HG02884 (cell line): ENCODE data around the gene PTGDS.

Experiments
- ATAC-seq: cut with Tn5 transposase; IDR thresholded peaks from one replicate; pipeline ENCODE4 v1.9.1; 2021; ENCODE audit warnings: mild to moderate bottlenecking, moderate library complexity; ENCODE audit not compliant: unreplicated experiment

PTGDS gene

DNA sequence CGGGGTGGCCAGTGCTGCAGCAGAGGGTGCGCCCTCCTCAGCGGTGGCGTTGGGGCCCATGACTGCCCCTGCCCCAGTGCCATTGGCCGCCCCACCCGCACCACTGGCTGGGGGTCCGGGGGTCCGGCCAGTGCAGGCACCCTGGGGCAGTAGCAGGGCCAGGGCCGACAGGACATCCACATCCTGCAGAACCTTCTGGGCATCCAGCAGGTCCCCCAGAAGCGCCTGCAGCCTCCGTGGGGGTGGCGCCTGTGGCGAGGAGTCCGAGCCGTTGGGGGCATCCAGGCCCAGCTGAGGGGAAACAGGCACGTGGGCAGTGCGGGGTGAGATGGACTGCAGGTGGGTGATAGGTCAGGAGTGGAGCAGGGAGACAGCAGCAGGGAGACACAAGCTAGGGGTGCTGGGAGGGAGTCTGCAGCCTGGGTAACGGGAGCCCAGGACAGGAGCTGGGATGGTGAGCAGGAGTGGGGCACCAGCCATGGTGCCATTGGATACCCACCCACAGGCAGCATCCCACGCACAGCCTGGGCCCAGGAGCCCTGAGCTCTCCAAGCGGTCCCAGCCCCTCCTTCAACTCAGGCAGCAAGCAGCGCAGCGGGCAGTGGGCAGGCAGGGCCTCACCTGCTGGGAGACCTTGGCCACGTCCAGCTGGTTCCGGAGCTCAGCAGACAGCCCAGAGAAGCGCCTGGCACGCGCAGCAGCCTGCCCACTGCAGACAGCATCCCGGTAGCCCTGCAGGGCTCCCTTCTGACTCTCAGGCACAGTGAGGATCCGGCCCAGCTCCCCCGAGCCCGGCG, 43.7 kb downstream of the PTGDS start:
- no peak for ATAC-seq

DNA sequence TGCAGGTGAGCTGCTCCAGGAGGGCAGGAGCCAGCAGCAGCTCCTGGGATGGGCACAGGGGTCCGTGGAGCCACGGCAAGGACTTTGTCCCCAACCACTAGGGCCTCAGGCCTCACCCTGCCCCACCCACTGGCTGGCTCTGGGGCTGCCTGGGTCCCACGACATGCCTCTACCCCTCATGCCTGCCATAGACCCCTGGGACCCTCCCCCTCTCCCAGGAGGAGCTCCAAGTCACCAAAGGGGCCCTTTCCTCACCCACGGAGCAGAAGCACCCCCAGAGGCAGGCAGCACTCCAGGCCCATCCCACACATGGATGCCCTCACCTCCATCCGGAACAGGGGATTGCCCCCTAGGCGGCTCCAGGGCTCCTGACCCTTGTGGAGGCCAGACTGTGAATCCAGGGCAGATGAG, 44.3 kb downstream of the PTGDS start:
- no peak for ATAC-seq

DNA sequence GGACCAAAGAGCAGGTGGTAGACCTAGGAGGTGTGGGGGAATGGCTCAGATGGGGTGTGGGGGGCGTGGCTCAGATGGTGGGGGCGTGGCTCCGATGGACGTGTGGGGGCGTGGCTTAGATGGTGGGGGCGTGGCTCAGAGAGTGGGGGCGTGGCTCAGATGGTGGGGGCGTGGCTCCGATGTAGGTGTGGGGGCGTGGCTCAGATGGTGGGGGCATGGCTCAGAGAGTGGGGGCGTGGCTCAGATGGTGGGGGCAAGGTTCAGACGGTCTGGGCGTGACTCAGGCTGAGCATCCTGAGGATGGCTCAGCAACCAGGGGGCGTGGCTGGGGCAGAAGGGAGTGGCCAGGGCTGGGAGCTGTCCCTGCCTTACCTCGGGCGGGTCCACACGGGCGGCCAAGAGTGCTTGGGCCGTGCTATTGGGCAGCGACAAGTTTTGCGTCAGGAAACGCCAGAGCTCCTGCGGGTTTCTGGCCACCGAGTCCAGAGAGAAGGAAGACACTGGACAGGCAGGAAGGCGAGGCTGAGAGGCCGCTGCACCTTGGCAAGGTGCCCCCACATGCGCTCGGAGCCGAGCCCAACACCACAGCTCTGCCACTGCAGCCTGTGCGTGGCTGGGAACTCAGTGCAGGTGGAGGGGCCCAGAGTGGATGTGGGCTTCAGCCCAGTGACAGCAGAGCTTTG, 44.8 kb downstream of the PTGDS start:
- no peak for ATAC-seq

DNA sequence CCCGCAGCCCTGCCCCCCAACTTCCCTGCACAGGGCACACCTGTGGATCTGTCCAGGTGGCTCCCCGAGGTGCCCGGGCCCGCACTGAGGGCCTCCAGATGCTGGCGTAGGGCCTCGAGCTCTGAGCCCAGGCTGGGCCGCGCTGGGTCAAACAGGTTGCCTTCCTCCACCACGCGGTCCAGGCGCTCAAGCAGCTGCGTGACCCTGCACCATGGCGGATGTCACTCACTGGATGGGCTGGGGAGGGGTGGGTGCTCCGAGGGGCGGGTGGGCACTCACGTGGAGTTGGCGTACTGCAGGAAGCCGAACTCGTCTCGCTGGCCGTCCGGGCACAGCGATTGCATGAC, 45.3 kb downstream of the PTGDS start:
- ATAC-seq: no peak

DNA sequence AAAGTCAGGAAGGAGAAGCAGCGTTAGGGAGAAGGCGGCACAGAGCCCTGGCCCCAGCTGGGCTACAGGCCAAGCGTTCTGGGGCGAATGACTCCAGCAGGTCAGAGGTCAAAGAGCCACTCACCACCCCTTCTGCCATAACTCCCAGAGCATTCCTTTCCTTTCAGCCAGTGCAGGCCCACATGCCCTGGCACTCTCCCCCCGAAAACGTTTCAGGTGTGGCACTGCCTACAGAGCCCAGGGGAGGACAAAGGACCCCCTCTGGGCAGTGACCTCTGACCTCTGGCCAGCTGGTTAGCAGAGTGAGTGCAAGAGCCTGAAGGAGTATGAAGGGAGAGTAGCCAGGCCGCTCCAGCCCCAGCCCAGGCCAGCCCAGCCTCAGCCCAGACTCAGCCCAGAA, 45.9 kb downstream of the PTGDS start:
- ATAC-seq: no peak

DNA sequence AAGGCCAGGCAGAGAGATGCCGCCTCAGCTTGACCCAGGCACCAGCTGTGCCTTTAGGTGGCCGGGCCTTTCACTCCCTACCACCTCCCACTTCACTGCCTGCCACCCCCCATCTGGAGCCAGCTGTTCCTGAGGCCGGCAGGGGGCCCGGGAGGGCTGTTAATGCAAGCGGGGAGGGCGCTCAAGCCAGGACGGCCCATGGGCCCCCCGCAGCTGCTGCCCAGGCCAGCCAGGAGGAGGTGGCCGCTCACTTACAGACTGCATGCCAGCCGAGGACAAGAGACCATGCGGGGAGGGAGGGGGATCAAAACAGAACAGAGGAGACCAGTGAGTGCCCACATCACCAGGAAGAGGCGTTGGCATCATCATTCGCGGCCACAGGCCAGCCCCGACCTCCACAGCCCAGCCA, 46.3 kb downstream of the PTGDS start:
- ATAC-seq: no peak

DNA sequence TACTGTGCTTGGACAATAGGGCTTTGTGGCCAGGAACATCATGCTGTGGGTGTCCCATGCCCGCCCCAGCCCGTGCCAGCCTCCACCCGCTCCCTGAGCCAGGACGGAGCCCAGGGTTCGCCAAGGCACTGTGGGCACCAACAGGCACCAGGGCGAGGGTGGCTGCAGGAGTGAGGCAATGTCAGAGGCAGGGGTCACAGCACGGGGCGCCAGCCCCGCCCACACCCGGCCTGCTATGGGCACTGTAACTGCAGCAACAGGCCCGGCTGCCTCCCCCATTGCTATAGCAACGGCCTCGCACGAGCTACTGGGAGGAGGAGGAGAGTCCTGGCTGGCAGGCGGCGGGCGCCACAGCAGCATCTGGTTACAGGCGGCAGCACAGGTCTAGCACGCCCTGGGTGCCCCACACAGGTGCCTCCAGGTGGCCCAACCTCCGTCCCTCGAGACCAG, 48.2 kb downstream of the PTGDS start:
- ATAC-seq: no peak

DNA sequence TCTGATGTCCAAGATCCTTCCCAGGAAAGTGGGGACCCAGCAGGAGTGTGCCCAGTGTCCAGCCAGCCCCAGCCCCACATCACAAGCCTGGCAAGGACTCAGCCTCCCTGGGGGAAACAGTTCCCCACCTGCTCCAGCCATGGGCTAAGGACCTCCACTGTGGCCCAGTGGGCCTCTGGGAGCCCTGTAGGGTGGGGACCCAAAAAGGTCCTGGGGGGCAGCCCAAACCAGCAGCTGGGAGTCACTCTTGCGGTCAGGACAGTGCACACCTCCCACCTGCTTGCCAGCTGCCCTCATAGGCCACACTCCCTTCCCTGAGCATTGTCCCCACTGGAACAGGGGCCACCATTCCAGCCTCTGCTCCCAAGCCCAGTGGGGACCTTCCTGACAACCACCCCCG, 49.1 kb downstream of the PTGDS start:
- ATAC-seq: no peak

DNA sequence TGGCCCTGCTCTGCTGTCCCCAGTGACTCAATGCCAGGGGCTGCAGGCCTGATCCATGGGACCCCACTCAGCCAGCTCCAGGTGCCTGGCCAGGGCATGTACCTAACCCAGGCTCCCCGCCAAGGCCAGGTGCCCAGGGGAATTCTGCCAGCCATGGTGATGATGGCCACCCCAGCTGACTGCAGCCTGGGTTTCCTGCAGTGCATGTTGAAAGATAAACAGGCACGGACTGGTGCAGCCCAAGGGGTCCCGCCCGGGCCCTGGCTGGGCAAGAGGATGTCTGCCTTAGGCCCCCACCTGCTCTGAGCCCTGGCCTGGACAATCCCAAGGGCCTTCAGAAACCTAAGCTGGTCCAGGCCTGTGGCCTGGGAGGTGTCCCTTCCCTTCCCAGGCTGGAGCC, 49.5 kb downstream of the PTGDS start:
- no peak for ATAC-seq

DNA sequence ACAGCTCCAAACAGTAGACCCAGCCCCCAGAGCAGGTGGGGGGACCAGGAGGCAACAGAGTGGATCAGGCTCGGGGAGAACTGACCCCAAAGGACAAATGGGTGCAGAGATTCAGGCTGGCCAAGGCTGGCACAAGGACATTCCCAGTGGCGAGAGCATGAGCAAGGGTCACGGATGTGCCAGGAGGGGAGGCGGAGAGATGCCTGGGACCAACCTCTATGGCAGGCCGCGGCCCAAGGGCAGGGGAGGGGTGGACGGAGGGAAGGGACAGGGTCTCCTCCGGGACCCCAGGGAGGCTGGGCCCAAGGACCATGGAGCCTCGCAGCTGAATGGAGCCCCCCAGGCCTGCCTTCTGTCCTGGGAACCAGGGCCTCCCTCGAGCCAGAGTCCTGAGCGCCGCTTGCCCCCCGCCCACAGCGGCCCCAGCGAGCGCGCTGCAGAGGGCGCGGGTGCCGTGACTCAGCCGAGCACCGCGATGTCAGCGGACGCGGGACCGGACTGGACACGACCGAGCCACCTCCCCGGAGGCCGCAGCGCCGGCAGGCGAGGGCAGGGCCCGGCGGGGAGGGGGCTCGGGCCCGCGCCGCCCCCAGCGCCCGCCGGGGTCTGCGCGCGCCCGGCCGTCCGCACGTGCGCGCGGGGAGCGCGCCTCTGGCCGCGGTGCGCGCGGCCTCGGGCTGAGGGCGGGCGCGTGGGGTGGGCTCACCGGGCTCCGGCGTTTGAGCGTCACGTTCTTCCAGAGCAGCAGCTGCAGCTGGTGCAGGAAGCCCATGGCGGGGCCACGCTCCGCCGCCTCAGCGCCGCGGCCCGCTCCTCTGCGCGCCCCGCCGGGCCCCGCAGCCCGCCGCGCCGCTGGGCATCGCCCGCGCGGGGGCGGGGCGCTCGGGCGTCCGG, 50.3 kb downstream of the PTGDS start, which contains the start of gene ABCA2:
Gene ABCA2 (minus strand): TSS at position 869 of the 894 bp plus-strand sequence. CDS start 97 bp downstream, at position 772.
- ATAC-seq: no peak

DNA sequence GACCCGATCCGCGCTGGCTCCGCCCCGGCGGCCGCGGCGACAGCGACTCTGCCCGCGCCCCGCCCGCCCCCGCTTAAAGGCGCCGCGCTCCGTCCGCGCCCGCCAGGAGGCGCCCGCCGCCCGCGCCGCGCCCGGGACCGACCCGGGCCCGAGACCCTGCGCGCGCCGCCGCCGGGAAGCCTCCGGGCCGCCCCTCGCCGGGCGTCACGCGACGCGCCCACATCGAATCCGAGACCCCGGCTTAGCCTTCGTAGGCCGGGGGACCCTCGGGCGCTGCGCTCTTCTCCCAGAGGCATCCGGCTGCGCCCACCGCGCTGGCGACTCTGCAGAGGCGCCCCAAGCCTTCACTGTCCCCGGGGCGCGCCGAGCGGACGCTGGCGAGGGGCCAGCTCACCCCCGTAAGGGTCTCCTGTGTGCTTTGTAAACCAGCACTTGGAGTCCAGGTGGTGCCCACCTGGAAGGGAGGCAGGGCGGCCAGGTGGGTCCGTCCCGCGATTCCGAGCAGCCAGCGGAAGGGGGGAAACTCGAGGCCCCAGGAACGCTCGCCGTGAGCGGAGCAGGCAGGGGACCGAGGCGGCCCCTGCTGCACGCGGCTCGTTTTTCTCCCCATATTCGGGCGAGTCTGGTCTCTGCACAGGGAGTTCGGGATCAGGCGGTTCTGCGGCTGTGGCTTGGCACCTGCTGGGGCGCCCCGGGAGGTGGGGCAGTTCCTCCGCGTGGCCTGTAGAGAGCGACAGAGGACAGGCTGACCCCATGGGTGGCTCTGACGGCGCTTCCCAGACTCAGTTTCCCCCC, 51.2 kb downstream of the PTGDS start:
- no peak for ATAC-seq

DNA sequence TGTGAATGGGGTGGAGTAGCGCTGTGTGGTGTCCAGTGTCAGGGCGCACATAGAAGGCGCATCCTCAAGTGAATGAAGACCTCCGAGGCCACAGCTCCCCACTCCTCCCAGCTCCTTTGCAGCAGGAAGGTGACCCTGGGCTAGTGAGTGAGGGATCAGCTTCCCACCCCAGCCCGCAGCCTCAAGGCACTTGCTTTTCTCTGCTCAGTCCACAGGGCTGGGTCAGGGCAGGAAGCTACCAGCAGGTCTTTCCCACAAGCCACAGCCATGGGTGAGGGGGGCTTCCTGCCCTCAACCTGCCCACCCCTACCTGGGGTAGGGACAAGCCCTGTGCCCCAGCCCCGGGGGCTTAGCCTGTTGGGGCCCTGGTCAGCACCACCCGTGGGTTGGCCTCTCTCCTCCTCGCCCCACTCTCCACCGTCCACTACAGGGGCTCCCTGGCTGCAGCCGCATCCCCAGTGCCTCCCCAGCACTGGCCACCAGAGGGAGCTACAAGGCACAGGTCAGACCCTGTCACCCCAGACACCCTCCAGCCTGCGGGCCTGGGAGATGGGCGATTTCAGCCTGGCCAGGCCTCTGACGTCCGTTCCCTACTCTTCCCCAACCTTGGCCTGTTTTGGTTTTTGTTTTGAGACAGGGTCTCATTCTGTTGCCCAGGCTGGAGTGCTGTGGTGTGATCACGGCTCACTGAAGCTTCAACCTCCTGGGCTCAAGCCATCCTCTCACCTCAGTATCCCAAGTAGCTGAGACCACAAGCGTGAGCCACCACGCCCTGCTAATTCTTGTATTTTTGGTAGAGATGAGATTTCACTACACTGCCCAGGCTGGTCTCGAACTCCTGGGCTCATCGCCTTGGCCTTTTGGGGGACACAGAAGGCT, 52.0 kb downstream of the PTGDS start:
- no peak for ATAC-seq

DNA sequence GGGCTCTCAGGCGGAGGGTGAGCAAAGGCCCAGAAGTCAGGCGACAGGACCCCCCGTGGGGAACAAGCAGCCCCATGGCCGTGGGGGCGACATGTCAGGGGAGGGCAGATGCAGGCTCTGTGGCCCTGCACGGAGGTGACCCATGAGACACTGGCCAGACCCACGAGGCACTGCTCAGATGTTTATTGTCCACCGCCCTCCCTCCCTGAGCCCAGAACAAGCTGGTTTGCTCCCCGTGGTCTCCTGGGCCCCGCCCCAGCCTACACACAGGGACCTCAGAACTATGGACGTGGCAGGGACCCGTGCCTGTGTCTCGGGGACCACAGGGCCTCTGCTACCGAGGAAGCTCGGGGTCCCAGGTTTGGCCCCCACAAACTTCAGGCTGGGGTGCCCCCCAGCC, 52.7 kb downstream of the PTGDS start:
- no peak for ATAC-seq

DNA sequence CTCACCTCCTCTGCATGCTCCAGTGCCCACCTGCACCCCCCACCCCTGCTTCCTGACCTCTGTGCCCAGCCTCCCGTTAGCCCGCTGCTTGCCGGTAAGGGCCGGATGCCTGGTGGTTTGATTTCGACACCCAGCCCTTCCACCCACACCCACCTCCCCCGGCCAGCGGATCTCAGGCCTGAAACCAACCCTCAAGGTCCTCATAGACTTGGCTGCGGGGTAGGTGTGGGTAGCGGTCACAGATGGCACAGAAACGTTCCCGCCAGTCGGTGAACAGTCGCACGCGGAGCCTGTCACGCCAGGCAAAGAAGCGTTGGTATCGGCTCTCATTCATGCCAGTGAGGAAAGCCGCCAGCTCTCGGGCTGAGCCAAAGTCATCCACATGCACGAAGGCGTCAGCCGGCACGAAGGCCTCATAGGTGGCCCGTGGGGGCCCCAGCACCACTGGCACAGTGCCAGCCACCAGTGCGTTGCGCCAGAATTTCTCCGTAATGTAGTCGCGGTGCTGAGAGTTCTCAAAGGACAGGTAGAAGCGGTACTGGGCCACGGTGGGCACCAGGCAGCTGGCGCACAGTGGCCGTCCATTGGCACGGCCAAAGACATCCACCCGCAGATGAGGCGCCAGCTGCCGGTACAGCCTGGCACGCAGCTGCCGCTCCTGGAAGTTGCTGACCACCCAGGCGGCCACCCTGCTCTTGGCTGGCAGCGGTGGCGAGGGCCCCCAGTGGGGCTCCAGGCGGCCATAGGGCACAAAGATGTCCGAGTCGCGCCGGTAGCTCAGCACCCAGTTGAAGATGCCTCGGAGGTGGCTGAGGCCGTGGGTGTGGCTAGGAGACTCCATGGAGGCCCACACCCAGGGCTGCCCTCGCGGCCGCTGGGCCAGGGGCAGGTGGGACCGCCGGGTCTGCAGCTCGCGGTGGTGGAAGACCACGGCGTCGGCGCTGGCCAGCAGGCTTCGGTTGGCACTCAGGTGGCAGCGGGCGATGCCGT, 53.5 kb downstream of the PTGDS start:
- no peak for ATAC-seq
